B cell (primary cell): ENCODE data around the gene NMT1. TPM values are rescaled to one million over a fixed set of nuclear protein-coding genes. Genes with fewer than 3 reads are reported as not detected.

Experiments used
- ATAC-seq: fragments of 200-7000 bp; cut with Tn5 transposase; one replicate; pipeline ENCODE4 v1.10.0; 2021; ENCODE audit warnings: low read depth, mild to moderate bottlenecking, moderate number of reproducible peaks, moderate library complexity
- CTCF ChIA-PET: fragments of 350-600 bp; sonication (Branson Sonifier 250); formaldehyde crosslinking; loops from one replicate; lab custom pipeline; 2021; ENCODE audit warnings: antibody characterized with exemption, inconsistent platforms; lab: Charles Lee
- POLR2A ChIA-PET: fragments of 350-600 bp; sonication (Branson Sonifier 250); formaldehyde crosslinking; loops from one replicate; lab custom pipeline; 2021; ENCODE audit warnings: antibody characterized with exemption; lab: Charles Lee
- DNase-seq: peaks from one replicate; pipeline ENCODE4 v3.0.0; 2013
- H2AFZ ChIP-seq: 2 replicates; pipeline ENCODE4 v1.6.1; 2012; ENCODE audit warnings: mild to moderate bottlenecking, low read depth, low read length; ENCODE audit not compliant: insufficient read depth, poor library complexity, severe bottlenecking
- H3K27ac ChIP-seq, 2 donors: 1 replicate in 1 of 2; 2 replicates in 1 of 2; pipeline ENCODE4 v1.5.1; 2012 to 2013; ENCODE audit warnings: low read length in 2 of 2, mild to moderate bottlenecking in 2 of 2, moderate library complexity in 1 of 2
- H3K27me3 ChIP-seq, 4 experiments: fragments of 200-600 bp in 1 of 4; sonication (generic) in 1 of 4; replicated peaks in 1 of 4; 1 replicate in 2 of 4; 2 replicates in 2 of 4; pipeline versions ENCODE4 v1.6.1 to v1.7.0; 2013 to 2016; ENCODE audit warnings: low read length in 3 of 4, mild to moderate bottlenecking in 2 of 4, mixed read lengths in 1 of 4, moderate library complexity in 1 of 4; ENCODE audit not compliant: insufficient read depth in 4 of 4, control insufficient read depth in 3 of 4; ENCODE audit errors: control extremely low read depth in 1 of 4
- H3K36me3 ChIP-seq, 2 experiments: replicated peaks in 1 of 2; 1 replicate in 1 of 2; 2 replicates in 1 of 2; pipeline versions ENCODE4 v1.6.1 to v1.7.1; 2013; ENCODE audit warnings: low read length in 1 of 2; ENCODE audit not compliant: insufficient read depth in 2 of 2, control insufficient read depth in 1 of 2; ENCODE audit errors: control extremely low read depth in 1 of 2, extremely low read depth in 1 of 2
- H3K4me1 ChIP-seq, 2 donors: fragments of 200-600 bp in 1 of 2; sonication (generic) in 1 of 2; 1 replicate in 1 of 2; 2 replicates in 1 of 2; pipeline versions ENCODE4 v1.5.1 to v1.6.1; 2013 to 2017; ENCODE audit warnings: low read length in 2 of 2; ENCODE audit not compliant: control insufficient read depth in 2 of 2, insufficient read depth in 2 of 2
- H3K4me2 ChIP-seq: replicated peaks from 2 replicates; pipeline ENCODE3; 2012; ENCODE audit warnings: mild to moderate bottlenecking, low read depth, low read length; ENCODE audit not compliant: poor library complexity, severe bottlenecking
- H3K4me3 ChIP-seq, 5 experiments: fragments of 200-600 bp in 1 of 5; sonication (generic) in 1 of 5; 1 replicate in 3 of 5; 2 replicates in 2 of 5; pipeline versions ENCODE4 v1.5.1 to v1.7.0; 2011 to 2016; ENCODE audit warnings: low read length in 4 of 5, mild to moderate bottlenecking in 4 of 5, low read depth in 2 of 5, control low read depth in 1 of 5, moderate library complexity in 1 of 5; ENCODE audit not compliant: insufficient read depth in 1 of 5; ENCODE audit errors: control extremely low read depth in 1 of 5, extremely low read depth in 1 of 5
- H3K79me2 ChIP-seq: fragments of 200-600 bp; sonication (generic); one replicate; pipeline ENCODE4 v1.6.0; 2016; ENCODE audit warnings: low read length; ENCODE audit not compliant: control insufficient read depth, insufficient read depth
- H3K9ac ChIP-seq: fragments of 200-600 bp; sonication (generic); 2 replicates; pipeline ENCODE4 v1.6.1; 2017; ENCODE audit warnings: mild to moderate bottlenecking, low read length, moderate library complexity
- H3K9me3 ChIP-seq, 3 donors: one replicate each; pipeline versions ENCODE4 v1.6.1 to v1.7.1; 2013; ENCODE audit warnings: low read length in 2 of 3; ENCODE audit not compliant: control insufficient read depth in 2 of 3, insufficient read depth in 1 of 3; ENCODE audit errors: control extremely low read depth in 1 of 3
- H4K20me1 ChIP-seq: 2 replicates; pipeline ENCODE4 v1.6.0; 2012; ENCODE audit warnings: mild to moderate bottlenecking, low read length; ENCODE audit not compliant: insufficient read depth, control insufficient read depth, poor library complexity, severe bottlenecking
- H3K27ac Mint-ChIP-seq: one replicate; pipeline ENCODE4 v1.8.0; 2021; ENCODE audit warnings: mixed read lengths
- H3K27me3 Mint-ChIP-seq: one replicate; pipeline ENCODE4 v1.8.0; 2021; ENCODE audit warnings: mixed read lengths
- H3K4me1 Mint-ChIP-seq: one replicate; pipeline ENCODE4 v1.8.0; 2021; ENCODE audit warnings: mixed read lengths
- H3K4me3 Mint-ChIP-seq: one replicate; pipeline ENCODE4 v1.8.0; 2021; ENCODE audit warnings: mixed read lengths
- H3K9me3 Mint-ChIP-seq: one replicate; pipeline ENCODE4 v1.8.0; 2022; ENCODE audit warnings: mixed read lengths; ENCODE audit not compliant: insufficient read depth
- EZH2 ChIP-seq: IDR thresholded peaks from 2 replicates; pipeline ENCODE4 v1.6.1; 2012; ENCODE audit warnings: borderline replicate concordance, low read depth, mild to moderate bottlenecking, moderate library complexity, low read length; ENCODE audit not compliant: insufficient read depth, poor library complexity, severe bottlenecking
- WGBS: methylation state at CpG from one replicate; pipeline ENCODE4 v1.1.5; 2013; ENCODE audit warnings: missing lambda C conversion rate; ENCODE audit not compliant: insufficient coverage; 5-methylcytosine and 5-hydroxymethylcytosine counted together
- intact Hi-C: fragments of 100-400 bp; cut with micrococcal nuclease; formaldehyde crosslinking; loops from one replicate; pipeline ENCODE4 v1.10.0; 2022
- polyA plus RNA-seq: library from polyadenylated mRNA; depleted of rRNA; stranded (reverse); fragments of >200 nt; gene quantifications from 2 replicates; pipeline ENCODE4 v1.2.3, GENCODE V29; 2012
- total RNA-seq, 2 donors: library from RNA; stranded (reverse); fragments of 120-200 nt in 1 of 2; gene quantifications; 1 replicate in 1 of 2; 2 replicates in 1 of 2; pipeline versions ENCODE4 v1.2.3 to v1.2.4, GENCODE V29; 2013 to 2022
- TF ChIP-seq, protein P1 (sequence below): fragments of 200-600 bp; IDR thresholded peaks from one replicate; pipeline ENCODE4 v1.8.0; 2022; ENCODE audit warnings: antibody characterized with exemption, mild to moderate bottlenecking

NMT1 gene
- total and polyA plus RNA-seq, 2 donors (not counting 1 experiment from before 2014, with no cell fraction given), result 30.1 to 134 TPM

GRCh38 chr17:45070809-45071208 lies 9.7 kb downstream of the NMT1 start:
- no CpG with 5 or more reads among the region's 2 CpGs for WGBS
- H3K4me1 Mint-ChIP-seq, result peaks cover 14% of the 10 kb centered on the region
- H3K9me3 ChIP-seq, result no peaks in the 10 kb centered on the region
- H3K4me1 ChIP-seq, result no peaks in the 10 kb centered on the region
- H3K27ac ChIP-seq, result no peak overlapping the region
- peaks cover 76% of the 10 kb centered on the region for H4K20me1 ChIP-seq
- H2AFZ ChIP-seq, result no peak overlapping the region
- POLR2A ChIA-PET, result no interaction called here
- H3K27ac Mint-ChIP-seq, result no peak overlapping the region
- no peaks in the 10 kb centered on the region for H3K27me3 Mint-ChIP-seq
- no peaks in the 10 kb centered on the region for H3K27me3 ChIP-seq
- CTCF ChIA-PET, result interaction anchor here (0.6 to 1.4 kb wide), 2 partner anchors 8 to 149 kb away, joined by 3 read pairs; no protein-coding TSS in a partner anchor
- no peak overlapping the region for H3K4me3 Mint-ChIP-seq
- no peak overlapping the region for H3K4me2 ChIP-seq
- peaks cover 95% of the 10 kb centered on the region for H3K79me2 ChIP-seq
- H3K4me3 ChIP-seq, result no peak overlapping the region
- H3K9ac ChIP-seq, result no peak overlapping the region
- peaks cover 5 to 37% of the 10 kb centered on the region in 2 experiments for H3K36me3 ChIP-seq
- intact Hi-C loops, result loop anchor here (1.0 kb wide), 1 partner anchor 28 kb away; no protein-coding TSS in a partner anchor
- DNase-seq (no peak), ATAC-seq (no peak)
- TF ChIP-seq, protein P1, sequence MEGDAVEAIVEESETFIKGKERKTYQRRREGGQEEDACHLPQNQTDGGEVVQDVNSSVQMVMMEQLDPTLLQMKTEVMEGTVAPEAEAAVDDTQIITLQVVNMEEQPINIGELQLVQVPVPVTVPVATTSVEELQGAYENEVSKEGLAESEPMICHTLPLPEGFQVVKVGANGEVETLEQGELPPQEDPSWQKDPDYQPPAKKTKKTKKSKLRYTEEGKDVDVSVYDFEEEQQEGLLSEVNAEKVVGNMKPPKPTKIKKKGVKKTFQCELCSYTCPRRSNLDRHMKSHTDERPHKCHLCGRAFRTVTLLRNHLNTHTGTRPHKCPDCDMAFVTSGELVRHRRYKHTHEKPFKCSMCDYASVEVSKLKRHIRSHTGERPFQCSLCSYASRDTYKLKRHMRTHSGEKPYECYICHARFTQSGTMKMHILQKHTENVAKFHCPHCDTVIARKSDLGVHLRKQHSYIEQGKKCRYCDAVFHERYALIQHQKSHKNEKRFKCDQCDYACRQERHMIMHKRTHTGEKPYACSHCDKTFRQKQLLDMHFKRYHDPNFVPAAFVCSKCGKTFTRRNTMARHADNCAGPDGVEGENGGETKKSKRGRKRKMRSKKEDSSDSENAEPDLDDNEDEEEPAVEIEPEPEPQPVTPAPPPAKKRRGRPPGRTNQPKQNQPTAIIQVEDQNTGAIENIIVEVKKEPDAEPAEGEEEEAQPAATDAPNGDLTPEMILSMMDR, result no peak
- no peak for TF ChIP-seq EZH2
- no peaks in the 10 kb centered on the region for H3K9me3 Mint-ChIP-seq

GRCh38 chr17:45073414-45074070 lies 12.4 kb downstream of the NMT1 start:
- Histone ChIP-seq H3K4me1 (peaks cover 16 to 21% of the 10 kb centered on the region in 2 donors), H3K36me3 (peaks cover 4 to 36% of the 10 kb centered on the region in 2 experiments), H4K20me1 (peaks cover 69% of the 10 kb centered on the region), H3K9ac (no peak overlapping the region), H3K27ac (no peak overlapping the region), H3K9me3 (no peaks in the 10 kb centered on the region), H3K79me2 (peaks cover 91% of the 10 kb centered on the region), H3K4me3 (no peak overlapping the region), H3K4me2 (no peak overlapping the region), H3K27me3 (no peaks in the 10 kb centered on the region), H2AFZ (no peak overlapping the region)
- no peak for ATAC-seq
- Mint-ChIP-seq H3K27ac (no peak overlapping the region), H3K4me1 (peaks cover 24% of the 10 kb centered on the region), H3K9me3 (no peaks in the 10 kb centered on the region), H3K27me3 (no peaks in the 10 kb centered on the region), H3K4me3 (no peak overlapping the region)
- POLR2A ChIA-PET, result no interaction called here
- TF ChIP-seq, protein P1, result no peak
- no peak for TF ChIP-seq EZH2
- intact Hi-C loops, result no loop called here
- DNase-seq, result no peak
- 86% methylated on average over 2 of the region's 5 CpGs for WGBS
- CTCF ChIA-PET, result no interaction called here
